ENCODE results near the gene KRT32.

Gene KRT32

GRCh38 chr17:41466988-41467387, at the start of gene KRT32:
Gene KRT32, minus strand, starts transcription at chr17:41467386. Its CDS starts 61 bp downstream, at chr17:41467325.
- no peak for DNase-seq

DNA sequence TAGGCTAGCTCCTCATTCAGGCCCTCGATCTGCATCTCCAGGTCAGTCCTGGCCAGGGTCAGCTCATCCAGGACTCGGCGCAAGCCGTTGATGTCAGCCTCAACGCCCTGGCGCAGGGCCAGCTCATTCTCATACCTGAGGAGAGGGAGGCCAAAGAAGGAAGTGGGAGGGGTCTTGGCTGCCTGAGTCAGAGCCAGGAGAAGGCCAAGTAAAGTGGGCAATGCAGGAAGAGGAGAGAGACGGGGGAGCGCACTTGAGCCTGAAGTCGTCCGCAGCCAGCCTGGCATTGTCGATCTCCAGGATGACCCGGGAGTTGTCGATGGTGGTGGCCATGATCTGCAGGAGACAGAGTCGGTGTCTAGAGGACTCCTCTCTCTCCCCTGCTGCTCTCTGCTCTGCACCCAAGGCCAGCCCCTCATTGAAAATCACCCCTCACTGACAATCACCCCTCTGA, 49.7 kb upstream of the KRT32 start:
- DNase-seq = no peak

DNA sequence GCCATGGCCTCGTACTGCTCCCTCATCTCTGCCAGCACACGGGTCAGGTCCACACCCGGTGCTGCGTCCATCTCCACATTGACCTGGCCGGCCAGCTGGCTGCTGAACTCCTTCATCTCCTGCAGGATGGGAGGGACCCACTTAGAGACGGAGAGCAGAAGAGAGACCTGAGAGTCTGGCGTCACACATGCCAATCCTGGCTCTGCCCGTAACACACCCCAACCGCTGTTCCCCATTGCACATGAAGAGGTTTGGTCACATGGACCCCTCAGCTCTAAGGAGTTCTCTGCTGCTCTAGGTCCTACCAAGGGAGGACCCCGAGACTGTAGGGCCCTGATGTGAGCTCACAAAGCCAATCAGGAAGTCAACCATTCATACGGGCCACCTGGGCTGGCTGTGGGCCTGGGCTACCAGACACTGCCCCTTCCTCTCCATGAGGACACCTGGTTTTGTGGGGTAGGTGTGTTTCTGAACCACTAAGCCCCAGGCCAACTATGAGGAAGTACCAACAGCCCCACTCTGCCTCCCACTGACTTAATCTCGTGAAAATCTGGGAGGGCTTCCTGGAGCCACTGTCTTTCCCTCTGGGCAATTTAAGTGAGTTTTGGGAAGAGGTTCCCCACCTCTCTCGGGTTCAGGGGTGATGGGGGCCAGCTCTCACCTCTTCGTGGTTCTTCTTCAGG, 49.1 kb upstream of the KRT32 start:
- DNase-seq = no peak

- no peak for DNase-seq
Observed at GRCh38 chr17:41513168-41513547, 46.0 kb upstream of the KRT32 start.

DNA sequence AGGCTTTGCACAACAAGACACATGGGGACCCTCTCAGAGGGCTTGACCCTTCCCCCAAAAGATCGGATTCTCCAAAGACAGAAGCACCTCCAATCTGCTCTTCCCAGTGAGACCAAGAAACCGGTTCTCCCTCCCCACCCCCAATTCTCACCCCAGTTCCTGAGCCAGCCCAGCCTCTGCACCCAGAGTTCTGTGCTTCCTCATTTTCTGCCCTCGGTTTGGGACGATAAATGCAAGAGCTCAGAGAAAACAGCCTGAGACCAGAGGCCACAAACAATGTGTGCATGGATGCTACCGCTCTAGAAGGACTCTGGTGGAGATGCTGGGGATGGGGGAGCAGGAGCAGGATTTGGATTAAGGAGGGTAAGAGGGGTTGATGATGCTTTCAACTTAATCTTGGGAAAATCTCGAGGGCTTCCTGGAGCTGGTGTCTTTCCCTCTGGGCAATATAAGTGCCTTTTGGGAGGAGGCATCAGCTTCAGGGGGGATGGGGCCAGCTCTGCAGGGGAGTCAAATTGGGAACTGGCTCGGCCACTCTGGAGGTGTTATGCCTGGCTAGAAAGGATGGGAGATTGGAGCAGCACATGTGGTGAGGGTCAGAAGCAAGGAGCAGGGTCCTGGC, 45.5 kb upstream of the KRT32 start:
- DNase-seq = no peak

- DNase-seq = no peak
Observed at GRCh38 chr17:41511716-41512115, 44.5 kb upstream of the KRT32 start.

- peak; percentile 25 for DNase-seq
Observed at GRCh38 chr17:41511116-41511515, 43.9 kb upstream of the KRT32 start.

- no peak for DNase-seq
Observed at GRCh38 chr17:41510251-41511065, 43.3 kb upstream of the KRT32 start.

- DNase-seq = no peak
Observed at GRCh38 chr17:41507315-41507880, 40.2 kb upstream of the KRT32 start.

GRCh38 chr17:41505809-41506767, 38.9 kb upstream of the KRT32 start:
- no peak for DNase-seq

- no peak for DNase-seq
Observed at GRCh38 chr17:41505007-41505808, 38.0 kb upstream of the KRT32 start, which contains the start of gene KRT13. Gene KRT13, minus strand, starts transcription at chr17:41505612. Its CDS starts 62 bp downstream, at chr17:41505550.

GRCh38 chr17:41504246-41504977, 37.2 kb upstream of the KRT32 start:
- no peak for DNase-seq

DNA sequence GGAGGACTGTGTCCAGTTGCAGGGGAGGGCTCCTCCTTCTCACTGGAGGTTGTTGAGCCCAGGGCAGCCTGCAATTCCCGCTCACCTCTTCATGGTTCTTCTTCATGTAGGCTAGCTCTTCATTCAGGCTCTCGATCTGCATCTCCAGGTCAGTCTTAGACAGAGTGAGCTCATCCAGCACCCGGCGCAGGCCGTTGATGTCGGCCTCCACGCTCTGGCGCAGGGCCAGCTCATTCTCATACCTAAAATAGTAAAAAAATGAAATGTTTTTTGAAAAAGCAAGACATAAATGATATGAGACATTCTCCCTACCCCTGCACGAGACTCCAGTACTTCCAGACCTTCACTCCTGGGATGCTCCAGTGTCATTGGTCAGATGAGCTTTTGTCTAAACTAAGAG, 36.0 kb upstream of the KRT32 start:
- DNase-seq = no peak

- DNase-seq = no peak
Observed at GRCh38 chr17:41500131-41500911, 33.1 kb upstream of the KRT32 start.

GRCh38 chr17:41499714-41500113, 32.5 kb upstream of the KRT32 start:
- no peak for DNase-seq

- no peak for DNase-seq
Observed at GRCh38 chr17:41498276-41498675, 31.1 kb upstream of the KRT32 start.

- peak; percentile 43 for DNase-seq
Observed at GRCh38 chr17:41496803-41497484, 29.8 kb upstream of the KRT32 start.

- no peak for DNase-seq
Observed at GRCh38 chr17:41494524-41494923, 27.3 kb upstream of the KRT32 start.

DNA sequence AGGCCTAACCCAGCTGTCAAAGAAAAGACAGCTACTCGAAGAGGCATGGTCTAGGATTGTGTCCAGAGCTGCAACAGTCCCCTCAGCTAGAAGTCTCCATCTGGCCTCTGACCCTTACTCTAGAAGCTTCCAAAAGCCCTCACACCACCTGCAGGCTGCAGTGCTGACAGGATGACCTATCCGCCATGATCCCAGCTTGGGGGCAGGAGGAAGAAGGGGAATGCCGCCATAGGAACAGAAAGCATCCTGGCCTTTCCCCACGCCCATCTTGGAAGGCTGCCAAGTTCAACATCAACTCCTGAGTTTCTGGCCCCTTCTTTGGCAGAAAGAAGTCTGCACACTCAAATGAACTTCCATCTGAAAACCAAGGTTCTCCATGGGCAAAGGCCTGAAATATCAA, 25.6 kb upstream of the KRT32 start:
- peak; percentile 37 for DNase-seq
